ENCODE data around the gene HNRNPD.

Gene HNRNPD

GRCh38 chr4:82422616-82423015, 48.8 kb upstream of the HNRNPD start:
- TF ChIP-seq, protein P1, sequence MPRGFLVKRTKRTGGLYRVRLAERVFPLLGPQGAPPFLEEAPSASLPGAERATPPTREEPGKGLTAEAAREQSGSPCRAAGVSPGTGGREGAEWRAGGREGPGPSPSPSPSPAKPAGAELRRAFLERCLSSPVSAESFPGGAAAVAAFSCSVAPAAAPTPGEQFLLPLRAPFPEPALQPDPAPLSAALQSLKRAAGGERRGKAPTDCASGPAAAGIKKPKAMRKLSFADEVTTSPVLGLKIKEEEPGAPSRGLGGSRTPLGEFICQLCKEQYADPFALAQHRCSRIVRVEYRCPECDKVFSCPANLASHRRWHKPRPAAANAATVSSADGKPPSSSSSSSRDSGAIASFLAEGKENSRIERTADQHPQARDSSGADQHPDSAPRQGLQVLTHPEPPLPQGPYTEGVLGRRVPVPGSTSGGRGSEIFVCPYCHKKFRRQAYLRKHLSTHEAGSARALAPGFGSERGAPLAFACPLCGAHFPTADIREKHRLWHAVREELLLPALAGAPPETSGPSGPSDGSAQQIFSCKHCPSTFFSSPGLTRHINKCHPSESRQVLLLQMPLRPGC (tag by site-specific recombination; IDR thresholded peaks at IDR 0.05) = no peak
- TF ChIP-seq FEZF1 (tag by site-specific recombination; IDR thresholded peaks at IDR 0.05) (no peak), ZNF391 (tag by site-specific recombination; IDR thresholded peaks at IDR 0.05; ENCODE audit: borderline replicate concordance, low read depth) (no peak), ZNF501 (tag by site-specific recombination; IDR thresholded peaks at IDR 0.05) (no peak), ZNF274 (IDR thresholded peaks at IDR 0.05; ENCODE audit: low read length) (no peak), ZNF274 (tag by site-specific recombination; IDR thresholded peaks at IDR 0.05; ENCODE audit: borderline replicate concordance) (no peak), ZNF366 (tag by site-specific recombination; conservative IDR thresholded peaks at IDR 0.05) (no peak), ZNF37A (tag by site-specific recombination; IDR thresholded peaks at IDR 0.05) (no peak)
- POLR2A ChIA-PET = interaction anchor here (0.5 to 1.6 kb wide), 4 partner anchors 28 to 57 kb away, joined by 3 to 10 read pairs (median 4); partner anchors contain the start of gene HNRNPD
- H3K36me3 ChIP-seq (ENCODE audit: control insufficient read depth in 2 of 2, insufficient read depth in 1 of 2, low read length in 2 of 2) = peaks cover 16 to 46% of the 10 kb centered on the region in 2 experiments; a peak in 2 of 3 replicates
- no peaks in the 10 kb centered on the region for H3K4me1 ChIP-seq (ENCODE audit: control insufficient read depth, insufficient read depth, low read length)
- CTCF ChIA-PET = interaction anchor here (0.5 to 0.7 kb wide), 2 partner anchors 67 to 379 kb away, joined by 3 to 5 read pairs; no protein-coding TSS in a partner anchor
- H3K9me3 ChIP-seq (ENCODE audit: control insufficient read depth, insufficient read depth, low read depth, low read length) = no peaks in the 10 kb centered on the region
- no peak overlapping the region for H3K27ac ChIP-seq (ENCODE audit: extremely low read depth, low read depth, low read length)
- H3K4me3 ChIP-seq (ENCODE audit: low read depth, low read length) = no peak overlapping the region

DNA sequence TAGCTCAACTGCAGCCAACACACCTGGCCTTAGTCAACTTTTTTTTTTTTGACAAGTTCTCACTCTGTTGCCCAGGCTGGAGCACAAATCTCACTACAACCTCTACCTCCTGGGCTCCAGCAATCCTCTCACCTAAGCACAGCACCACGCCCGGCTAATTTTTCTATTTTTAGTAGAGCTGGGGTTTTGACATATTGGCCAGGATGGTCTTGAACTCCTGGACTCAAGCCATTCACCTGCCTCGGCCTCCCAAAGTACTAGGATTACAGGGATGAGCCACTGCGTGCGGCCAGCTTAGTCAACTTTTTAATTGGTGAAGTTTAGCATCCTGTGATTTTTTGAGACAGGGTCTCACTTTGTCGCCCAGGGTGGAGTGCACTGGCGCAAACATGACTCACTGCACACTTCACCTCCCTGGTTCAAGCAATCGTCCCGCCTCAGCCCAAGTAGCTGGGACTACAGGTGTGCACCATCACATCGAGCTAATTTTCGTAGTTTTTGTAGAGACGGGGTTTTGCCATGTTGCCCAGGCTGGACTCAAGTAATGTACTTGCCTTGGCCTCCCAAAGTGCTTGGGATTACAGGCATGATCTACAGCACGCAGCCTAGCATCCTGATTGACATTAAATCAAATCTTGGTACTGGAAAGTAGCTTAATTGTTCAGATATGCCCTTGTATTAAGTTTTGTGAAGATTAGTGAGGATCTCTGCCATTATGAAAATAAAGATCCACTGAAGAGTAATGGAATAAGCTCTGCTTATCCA, 48.2 kb upstream of the HNRNPD start:
- H3K4me3 ChIP-seq (ENCODE audit: low read depth, low read length) = no peak overlapping the region
- TF ChIP-seq ZNF155 (tag by site-specific recombination; IDR thresholded peaks at IDR 0.05) (no peak), RBAK (tag by site-specific recombination; IDR thresholded peaks at IDR 0.05) (no peak), OSR2 (tag by site-specific recombination; IDR thresholded peaks at IDR 0.05) (no peak), ZNF544 (tag by site-specific recombination; IDR thresholded peaks at IDR 0.05) (no peak), ZNF157 (tag by site-specific recombination; IDR thresholded peaks at IDR 0.05) (no peak), KLF8 (tag by site-specific recombination; IDR thresholded peaks at IDR 0.05) (no peak), ZNF623 (tag by site-specific recombination; IDR thresholded peaks at IDR 0.05) (no peak), ZNF423 (tag by site-specific recombination; IDR thresholded peaks at IDR 0.05) (no peak), ZNF785 (tag by site-specific recombination; IDR thresholded peaks at IDR 0.05) (no peak), GLI2 (tag by site-specific recombination; IDR thresholded peaks at IDR 0.05; ENCODE audit: borderline replicate concordance, low read depth) (no peak), ZNF677 (tag by site-specific recombination; IDR thresholded peaks at IDR 0.05) (no peak), TRIM28 (IDR thresholded peaks at IDR 0.05; ENCODE audit: borderline replicate concordance, low read length) (no peak), ZNF654 (tag by site-specific recombination; IDR thresholded peaks at IDR 0.05; ENCODE audit: low read depth) (no peak), AEBP2 (tag by site-specific recombination; IDR thresholded peaks at IDR 0.05; ENCODE audit: borderline replicate concordance) (no peak), HOXA7 (CRISPR knock-in tag; IDR thresholded peaks at IDR 0.05; ENCODE audit: borderline replicate concordance) (no peak), ZNF274 (IDR thresholded peaks at IDR 0.05; ENCODE audit: low read length) (no peak), ZNF274 (tag by site-specific recombination; IDR thresholded peaks at IDR 0.05; ENCODE audit: borderline replicate concordance) (no peak), ZNF112 (tag by site-specific recombination; IDR thresholded peaks at IDR 0.05) (no peak)
- TF ChIP-seq, protein P2, sequence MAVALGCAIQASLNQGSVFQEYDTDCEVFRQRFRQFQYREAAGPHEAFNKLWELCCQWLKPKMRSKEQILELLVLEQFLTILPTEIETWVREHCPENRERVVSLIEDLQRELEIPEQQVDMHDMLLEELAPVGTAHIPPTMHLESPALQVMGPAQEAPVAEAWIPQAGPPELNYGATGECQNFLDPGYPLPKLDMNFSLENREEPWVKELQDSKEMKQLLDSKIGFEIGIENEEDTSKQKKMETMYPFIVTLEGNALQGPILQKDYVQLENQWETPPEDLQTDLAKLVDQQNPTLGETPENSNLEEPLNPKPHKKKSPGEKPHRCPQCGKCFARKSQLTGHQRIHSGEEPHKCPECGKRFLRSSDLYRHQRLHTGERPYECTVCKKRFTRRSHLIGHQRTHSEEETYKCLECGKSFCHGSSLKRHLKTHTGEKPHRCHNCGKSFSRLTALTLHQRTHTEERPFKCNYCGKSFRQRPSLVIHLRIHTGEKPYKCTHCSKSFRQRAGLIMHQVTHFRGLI (tag by site-specific recombination; IDR thresholded peaks at IDR 0.05) = no peak
- TF ChIP-seq, protein P3, sequence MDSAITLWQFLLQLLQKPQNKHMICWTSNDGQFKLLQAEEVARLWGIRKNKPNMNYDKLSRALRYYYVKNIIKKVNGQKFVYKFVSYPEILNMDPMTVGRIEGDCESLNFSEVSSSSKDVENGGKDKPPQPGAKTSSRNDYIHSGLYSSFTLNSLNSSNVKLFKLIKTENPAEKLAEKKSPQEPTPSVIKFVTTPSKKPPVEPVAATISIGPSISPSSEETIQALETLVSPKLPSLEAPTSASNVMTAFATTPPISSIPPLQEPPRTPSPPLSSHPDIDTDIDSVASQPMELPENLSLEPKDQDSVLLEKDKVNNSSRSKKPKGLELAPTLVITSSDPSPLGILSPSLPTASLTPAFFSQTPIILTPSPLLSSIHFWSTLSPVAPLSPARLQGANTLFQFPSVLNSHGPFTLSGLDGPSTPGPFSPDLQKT (IDR thresholded peaks at IDR 0.05; ENCODE audit: borderline replicate concordance, low read depth, low read length) = no peak
- H3K4me1 ChIP-seq (ENCODE audit: control insufficient read depth, insufficient read depth, low read length) = no peaks in the 10 kb centered on the region
- H3K36me3 ChIP-seq (ENCODE audit: control insufficient read depth in 2 of 2, insufficient read depth in 1 of 2, low read length in 2 of 2) = peaks cover 16 to 40% of the 10 kb centered on the region in 2 experiments; a peak in 2 of 3 replicates
- ChIA-PET POLR2A (interaction anchor here (0.5 to 1.6 kb wide), 3 partner anchors 32 to 56 kb away, joined by 3 to 10 read pairs (median 6); partner anchors contain the start of gene HNRNPD), CTCF (interaction anchor here (0.5 to 0.7 kb wide), 2 partner anchors 67 to 380 kb away, joined by 3 to 5 read pairs; no protein-coding TSS in a partner anchor)
- no peaks in the 10 kb centered on the region for H3K9me3 ChIP-seq (ENCODE audit: control insufficient read depth, insufficient read depth, low read depth, low read length)
- no peak overlapping the region for H3K27ac ChIP-seq (ENCODE audit: extremely low read depth, low read depth, low read length)
